Heart left ventricle (tissue), 13 donors: Measurements from ENCODE around the gene PHF1.

Source experiments
- POLR2A ChIP-seq, 2 donors: fragments of 450-650 bp; IDR thresholded peaks; one replicate each; pipeline ENCODE4 v1.6.1; 2017; ENCODE audit warnings: antibody characterized with exemption in 2 of 2, mild to moderate bottlenecking in 2 of 2, moderate library complexity in 2 of 2
- TF ChIP-seq, protein P1 (sequence below), 12 donors: fragments of 200-600 bp; sonication (generic) in 4 of 12; IDR thresholded peaks; one replicate each; pipeline versions ENCODE4 v1.5.0 to v1.8.0; 2018 to 2022; ENCODE audit warnings: antibody characterized with exemption in 12 of 12, mild to moderate bottlenecking in 5 of 12
- donor health status: ischemic (EF 13 %, LVEDD 7.1; RV severe dilation, severe dysfunction).
- donor health status: DM: no; HTN: yes; CAD: no.
- donor health status: DM: no; HTN: no; CAD: no.
- donor health status: ischemic (EF 25% LVEDD 6.9; RV normal size, moderate dysfunction).
- donor health status: ischemic (EF 25% LVEDD 5.7; RV mildly dilated, moderate dysfunction).
- donor health status: ischemic (EF 35%, LVEDD 5.7; RV mildly dilated, moderate dysfunction).
- donor health status: nonischemic (EF 11% LVEDD 7.7; RV severe dilation, severe dysfunction).
- donor health status: DM: yes; HTN: yes; CAD: no.
- donor health status: PGD.
- donor health status: ischemic (EF 29% LVEDD 5.4; RV normal size, mild dysfunction).
- donor health status: nonischemic (EF 23%, LVEDD 6.1; RV moderate dilation, normal function).

DNA sequence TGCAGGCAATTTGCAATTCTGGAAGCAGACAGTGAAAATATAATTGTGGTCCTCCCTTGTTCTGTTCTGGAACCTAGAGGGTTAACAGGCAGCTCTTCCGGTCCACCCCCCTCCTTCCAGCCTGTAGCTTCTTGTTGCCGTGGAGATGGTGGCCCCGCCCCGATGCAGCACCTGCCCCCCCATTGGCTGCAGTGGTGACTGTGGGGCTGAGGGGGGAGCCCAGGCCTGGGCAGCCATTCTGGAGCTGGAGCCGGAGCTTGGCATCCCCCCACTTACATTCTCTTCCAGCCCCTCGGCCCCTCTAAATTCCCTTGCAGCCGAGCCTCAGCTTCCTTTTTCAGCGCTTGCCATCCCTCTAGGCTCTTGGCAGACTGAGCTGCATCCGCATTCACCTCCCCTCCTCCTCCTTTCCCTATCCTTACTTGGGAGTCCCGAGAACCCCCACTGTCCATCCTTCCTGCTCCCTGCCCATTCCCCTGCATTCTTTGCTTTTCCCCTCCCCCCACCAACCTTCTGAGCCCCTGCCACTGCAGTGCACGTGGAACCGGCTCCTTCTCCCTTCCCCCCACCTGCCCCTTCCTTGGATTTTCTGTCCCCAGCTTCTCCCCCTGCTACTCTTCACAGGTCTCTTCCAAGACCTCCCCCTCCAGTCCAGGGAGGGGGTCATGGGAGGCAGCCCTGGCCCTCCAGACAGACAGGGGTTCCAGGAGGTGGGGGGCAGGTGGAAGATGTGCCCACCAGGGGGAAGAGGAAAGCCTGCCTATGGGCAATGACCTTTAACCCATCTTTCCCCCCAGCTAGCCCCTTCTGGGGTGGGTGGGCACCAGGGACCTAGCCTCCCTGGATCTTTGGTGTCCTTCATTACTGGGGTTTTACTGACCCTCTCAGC, 20.4 kb downstream of the PHF1 start:
- TF ChIP-seq, protein P1, sequence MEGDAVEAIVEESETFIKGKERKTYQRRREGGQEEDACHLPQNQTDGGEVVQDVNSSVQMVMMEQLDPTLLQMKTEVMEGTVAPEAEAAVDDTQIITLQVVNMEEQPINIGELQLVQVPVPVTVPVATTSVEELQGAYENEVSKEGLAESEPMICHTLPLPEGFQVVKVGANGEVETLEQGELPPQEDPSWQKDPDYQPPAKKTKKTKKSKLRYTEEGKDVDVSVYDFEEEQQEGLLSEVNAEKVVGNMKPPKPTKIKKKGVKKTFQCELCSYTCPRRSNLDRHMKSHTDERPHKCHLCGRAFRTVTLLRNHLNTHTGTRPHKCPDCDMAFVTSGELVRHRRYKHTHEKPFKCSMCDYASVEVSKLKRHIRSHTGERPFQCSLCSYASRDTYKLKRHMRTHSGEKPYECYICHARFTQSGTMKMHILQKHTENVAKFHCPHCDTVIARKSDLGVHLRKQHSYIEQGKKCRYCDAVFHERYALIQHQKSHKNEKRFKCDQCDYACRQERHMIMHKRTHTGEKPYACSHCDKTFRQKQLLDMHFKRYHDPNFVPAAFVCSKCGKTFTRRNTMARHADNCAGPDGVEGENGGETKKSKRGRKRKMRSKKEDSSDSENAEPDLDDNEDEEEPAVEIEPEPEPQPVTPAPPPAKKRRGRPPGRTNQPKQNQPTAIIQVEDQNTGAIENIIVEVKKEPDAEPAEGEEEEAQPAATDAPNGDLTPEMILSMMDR (IDR thresholded peaks at IDR 0.05): no peak
- TF ChIP-seq POLR2A (IDR thresholded peaks at IDR 0.05): no peak
